MM.1S (cell line): ENCODE results near the gene CAPN15.

Experiments used
- EZH2 ChIP-seq: fragments of 300-600 bp; sonication (generic); optimal IDR thresholded peaks from 2 replicates; pipeline ENCODE3; 2017; ENCODE audit warnings: low read depth, mild to moderate bottlenecking, antibody characterized with exemption, low read length, mixed read lengths
- EZH2phosphoT487 ChIP-seq: fragments of 300-600 bp; sonication (generic); IDR thresholded peaks from 2 replicates; pipeline ENCODE4 v1.6.1; 2018; ENCODE audit warnings: antibody characterized with exemption, low read length
- TF ChIP-seq, protein P1 (sequence below): fragments of 300-600 bp; sonication (generic); IDR thresholded peaks from 2 replicates; pipeline ENCODE4 v1.5.1; 2016; ENCODE audit warnings: antibody characterized with exemption, low read length, mixed read lengths

- TF ChIP-seq, protein P1, sequence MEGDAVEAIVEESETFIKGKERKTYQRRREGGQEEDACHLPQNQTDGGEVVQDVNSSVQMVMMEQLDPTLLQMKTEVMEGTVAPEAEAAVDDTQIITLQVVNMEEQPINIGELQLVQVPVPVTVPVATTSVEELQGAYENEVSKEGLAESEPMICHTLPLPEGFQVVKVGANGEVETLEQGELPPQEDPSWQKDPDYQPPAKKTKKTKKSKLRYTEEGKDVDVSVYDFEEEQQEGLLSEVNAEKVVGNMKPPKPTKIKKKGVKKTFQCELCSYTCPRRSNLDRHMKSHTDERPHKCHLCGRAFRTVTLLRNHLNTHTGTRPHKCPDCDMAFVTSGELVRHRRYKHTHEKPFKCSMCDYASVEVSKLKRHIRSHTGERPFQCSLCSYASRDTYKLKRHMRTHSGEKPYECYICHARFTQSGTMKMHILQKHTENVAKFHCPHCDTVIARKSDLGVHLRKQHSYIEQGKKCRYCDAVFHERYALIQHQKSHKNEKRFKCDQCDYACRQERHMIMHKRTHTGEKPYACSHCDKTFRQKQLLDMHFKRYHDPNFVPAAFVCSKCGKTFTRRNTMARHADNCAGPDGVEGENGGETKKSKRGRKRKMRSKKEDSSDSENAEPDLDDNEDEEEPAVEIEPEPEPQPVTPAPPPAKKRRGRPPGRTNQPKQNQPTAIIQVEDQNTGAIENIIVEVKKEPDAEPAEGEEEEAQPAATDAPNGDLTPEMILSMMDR = no peak
- TF ChIP-seq EZH2phosphoT487 = no peak
- no peak for TF ChIP-seq EZH2
These were observed 55.3 kb downstream of the CAPN15 start for GRCh38 chr16:582614-583331.
